Dermis blood vessel endothelial cell (primary cell): ENCODE measurements around the gene LBP. TPM values are rescaled to one million over a fixed set of nuclear protein-coding genes. Genes with fewer than 3 reads are reported as not detected.
"Not testable (repeated sequence)": the region's sequence is repeated elsewhere in the genome, so short reads cannot be mapped to it uniquely, and the experiment has no call there.

Experiments used
- DNase-seq: peaks from one replicate; pipeline ENCODE4 v3.0.0; 2010
- total RNA-seq: library from RNA; depleted of rRNA; stranded (reverse); fragments of >200 nt; gene quantifications from 2 replicates; pipeline ENCODE4 v1.2.3, GENCODE V29; 2014

The LBP gene
- total RNA-seq, 1 donor from 2014 or later, result not detected

DNA sequence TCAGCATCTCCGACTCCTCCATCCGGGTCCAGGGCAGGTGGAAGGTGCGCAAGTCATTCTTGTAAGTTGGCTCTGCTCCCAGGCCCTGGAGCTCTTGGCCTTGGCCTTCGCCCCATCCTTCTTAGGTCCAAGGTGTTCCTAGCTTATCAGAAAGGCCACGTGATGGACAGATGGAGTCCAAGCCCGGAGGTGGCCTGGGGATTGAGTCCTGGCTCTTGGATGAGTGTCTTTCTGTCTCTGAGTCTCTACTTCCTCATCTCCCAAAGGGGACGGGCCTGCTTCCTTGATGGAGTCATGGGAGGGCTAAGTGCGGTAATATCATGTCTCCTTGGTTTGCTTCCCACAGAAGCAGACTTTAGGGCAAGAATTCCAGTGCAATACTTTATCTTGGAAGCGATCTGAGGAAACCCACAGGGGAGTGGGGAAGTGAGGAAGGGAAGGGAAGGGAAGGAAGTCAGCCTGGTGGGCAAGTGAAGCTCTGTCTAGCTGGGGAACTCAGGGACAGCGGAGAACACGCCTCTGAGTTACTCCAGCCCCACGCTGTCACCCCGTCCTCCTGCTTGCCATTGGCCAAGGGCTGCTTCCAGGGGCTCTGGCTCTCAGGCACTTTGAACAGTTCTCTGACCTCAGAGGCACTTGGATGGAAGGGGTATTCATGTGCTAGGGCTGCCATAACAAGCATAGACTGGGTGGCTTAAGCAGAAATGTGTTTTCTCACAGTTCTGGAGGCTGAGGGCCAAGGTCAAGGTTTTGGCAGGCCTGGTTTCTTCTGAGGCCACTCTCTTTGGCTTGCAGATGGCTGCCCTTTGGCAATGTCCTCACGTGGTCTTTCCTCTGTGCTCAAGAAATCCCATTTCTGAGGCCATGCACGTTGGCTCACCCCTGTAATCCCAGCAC is 4.8 kb downstream of the LBP start:
- no peak for DNase-seq

- DNase-seq, result peak; percentile 15
These were observed 7.0 kb downstream of the LBP start for GRCh38 chr20:38353316-38353715.

DNA sequence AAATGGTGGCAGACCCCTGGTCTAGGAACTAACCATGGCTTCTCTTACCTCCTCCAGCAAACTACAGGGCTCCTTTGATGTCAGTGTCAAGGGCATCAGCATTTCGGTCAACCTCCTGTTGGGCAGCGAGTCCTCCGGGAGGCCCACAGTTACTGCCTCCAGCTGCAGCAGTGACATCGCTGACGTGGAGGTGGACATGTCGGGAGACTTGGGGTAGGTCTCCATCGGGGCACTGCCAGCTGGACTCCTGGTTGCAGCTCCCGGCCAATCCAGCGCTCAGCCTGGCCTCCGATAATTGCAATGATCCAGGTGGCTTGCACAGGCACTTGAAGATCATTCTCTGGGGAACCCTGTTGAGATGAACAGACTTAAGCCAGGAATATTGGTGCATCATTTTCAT is 7.9 kb downstream of the LBP start:
- no peak for DNase-seq

- DNase-seq, result no peak
These were observed 9.1 kb downstream of the LBP start for GRCh38 chr20:38355161-38356012.

GRCh38 chr20:38357653-38358207 is 11.4 kb downstream of the LBP start:
- DNase-seq, result no peak

DNA sequence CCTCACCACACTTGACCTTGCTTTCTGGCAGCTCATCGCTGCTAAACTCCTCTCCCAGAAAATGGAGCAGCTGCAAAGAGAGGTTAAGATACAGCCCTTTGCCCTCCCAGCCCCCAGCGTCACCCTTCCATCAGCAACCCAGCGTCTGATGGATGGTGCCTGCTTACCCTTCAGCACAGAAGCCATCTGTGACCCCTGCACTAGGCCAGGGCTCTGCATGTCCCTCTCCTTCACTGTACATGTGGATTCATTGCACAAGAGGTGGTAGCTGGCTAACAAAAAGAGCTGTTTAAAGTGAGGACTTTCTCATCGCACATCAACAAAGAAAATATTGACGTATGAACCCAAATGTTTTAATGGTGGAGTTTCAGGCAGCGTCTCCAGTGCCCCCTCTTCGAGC is 12.3 kb downstream of the LBP start:
- no peak for DNase-seq

DNA sequence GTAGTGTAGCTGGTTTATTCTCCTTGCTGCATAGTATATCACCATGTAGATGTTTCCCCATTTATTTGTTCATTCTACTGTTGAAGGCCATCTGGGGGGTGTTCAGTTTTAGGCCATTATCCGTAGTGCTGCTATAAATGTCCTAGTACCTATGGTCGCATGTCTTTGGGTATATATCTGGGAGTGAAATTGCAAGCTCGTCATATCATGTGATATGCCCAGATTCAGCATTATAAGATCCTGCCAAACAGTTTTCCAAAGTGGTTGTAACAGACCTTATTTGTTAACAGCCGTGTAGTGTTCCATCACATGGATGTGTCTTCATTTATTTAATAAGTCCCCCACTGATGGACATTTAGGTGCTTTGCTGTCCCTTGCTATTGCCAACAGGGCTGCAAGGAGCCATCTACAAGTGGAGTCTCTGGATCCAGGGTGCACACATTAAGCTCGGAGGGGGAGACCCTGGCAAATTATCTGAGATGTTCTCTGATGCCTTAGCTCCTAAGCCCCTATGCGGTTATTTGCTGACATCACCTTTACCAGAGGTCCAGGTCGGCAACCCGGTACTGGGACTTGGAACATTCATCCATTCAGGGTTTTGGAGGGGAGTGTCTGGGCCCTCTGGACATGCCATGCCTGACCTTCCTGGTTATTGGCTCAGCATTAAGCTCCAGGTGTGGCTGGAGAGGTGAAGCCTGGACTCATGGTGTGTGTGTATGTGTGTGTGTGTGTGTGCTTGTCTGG is 16.9 kb downstream of the LBP start:
- DNase-seq, result no peak

DNA sequence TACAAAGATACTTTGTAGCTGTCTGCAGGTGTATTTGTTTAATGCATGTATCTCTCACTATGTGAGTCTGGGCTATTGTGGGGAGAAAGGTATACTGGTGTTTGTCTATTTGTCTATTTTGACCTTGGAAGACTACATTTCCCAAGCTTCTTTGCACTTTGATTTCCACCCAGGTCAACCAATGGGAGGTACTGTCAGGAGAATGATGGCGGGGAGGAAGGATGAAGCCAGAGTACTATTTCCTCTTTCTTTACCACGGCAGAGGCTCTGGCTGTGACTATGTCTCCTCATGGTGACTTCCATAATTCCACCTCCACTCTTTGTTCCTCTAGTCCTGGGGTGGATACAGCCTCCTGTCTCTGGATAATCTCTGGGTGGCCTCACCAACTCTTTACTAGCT is 23.1 kb downstream of the LBP start:
- peak; percentile 44 for DNase-seq

DNA sequence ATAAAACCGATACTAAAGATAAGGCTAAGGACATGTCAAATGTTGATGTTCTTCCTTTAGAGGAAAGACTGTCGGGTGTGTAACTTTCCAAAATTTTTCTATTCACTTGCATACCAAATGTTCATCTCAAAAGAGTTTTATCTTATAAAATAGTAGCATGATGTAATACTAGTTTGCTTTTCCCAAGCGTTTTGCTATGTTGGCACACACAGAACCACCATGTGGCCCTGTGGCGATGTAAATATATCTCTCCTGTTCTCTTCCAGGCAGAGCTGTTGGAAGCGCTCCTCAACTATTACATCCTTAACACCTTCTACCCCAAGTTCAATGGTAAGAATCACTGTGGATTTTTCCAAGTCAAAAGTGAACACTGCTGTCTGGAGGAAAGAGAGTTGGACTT is 26.5 kb downstream of the LBP start:
- DNase-seq, result no peak

DNA sequence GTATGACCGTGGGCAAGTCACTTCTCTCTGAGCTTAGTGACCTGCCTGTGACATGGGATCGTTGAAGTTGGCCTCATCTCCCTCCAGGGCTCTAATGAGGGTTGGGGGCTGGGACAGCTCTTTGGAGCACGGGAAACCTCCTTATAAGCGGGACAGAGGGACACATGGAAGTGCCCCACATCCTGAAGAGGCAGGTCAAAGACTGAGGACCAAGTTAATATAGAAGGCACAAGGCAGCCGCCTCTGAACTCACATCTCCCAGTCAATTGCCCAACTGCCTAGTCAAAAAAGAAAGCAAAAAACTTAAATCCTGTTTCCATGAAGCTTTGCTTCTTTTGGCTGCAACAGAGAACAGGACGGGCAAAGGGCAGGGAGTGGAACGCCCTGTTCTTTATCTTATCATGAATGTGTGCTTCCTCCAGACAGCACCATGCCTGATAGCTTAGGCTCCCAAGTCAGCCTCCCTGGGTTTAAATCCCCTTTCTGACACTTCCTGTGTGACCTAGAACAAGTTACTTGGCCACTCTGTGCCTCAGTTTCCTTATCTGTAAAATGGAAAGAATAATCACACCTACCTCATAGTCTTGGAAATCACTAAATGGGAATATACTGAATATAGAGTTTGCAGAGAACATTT is 27.1 kb downstream of the LBP start:
- DNase-seq, result peak; percentile 5

DNA sequence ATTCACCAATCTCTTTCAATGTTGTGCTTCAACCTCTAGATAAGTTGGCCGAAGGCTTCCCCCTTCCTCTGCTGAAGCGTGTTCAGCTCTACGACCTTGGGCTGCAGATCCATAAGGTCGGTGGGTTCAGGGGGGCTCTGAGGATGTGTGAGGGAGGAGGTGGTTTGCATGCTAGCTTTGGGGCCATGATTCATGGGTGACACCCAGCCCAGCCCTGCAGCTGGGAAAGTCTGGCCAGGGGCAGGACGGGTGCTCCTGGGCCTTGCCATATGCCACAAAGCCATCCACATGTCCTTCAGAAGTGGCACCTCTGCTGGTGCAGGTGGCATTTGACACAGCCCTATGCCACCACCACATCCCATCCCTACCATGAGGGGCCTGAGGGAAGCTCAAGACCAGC is 27.6 kb downstream of the LBP start:
- DNase-seq, result no peak

GRCh38 chr20:38377039-38377685 is 30.9 kb downstream of the LBP start:
- no peak for DNase-seq

DNA sequence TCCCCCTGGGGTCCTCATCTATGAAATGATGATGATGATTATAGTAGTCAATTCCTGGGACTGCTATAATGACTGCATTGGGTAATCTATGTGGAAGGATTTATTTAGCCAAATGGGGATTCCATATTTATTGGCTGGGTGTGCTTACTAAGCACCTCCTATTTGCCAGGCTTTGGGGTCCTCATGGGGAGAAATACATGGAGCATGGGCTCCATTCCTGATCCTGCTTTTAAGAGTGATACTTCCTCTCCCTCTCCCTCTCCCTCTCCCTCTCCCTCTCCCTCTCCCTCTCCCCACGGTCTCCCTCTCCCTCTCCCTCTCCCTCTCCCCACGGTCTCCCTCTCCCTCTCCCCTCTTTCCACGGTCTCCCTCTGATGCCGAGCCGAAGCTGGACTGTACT is 31.6 kb downstream of the LBP start:
- not testable (repeated sequence) for DNase-seq

DNA sequence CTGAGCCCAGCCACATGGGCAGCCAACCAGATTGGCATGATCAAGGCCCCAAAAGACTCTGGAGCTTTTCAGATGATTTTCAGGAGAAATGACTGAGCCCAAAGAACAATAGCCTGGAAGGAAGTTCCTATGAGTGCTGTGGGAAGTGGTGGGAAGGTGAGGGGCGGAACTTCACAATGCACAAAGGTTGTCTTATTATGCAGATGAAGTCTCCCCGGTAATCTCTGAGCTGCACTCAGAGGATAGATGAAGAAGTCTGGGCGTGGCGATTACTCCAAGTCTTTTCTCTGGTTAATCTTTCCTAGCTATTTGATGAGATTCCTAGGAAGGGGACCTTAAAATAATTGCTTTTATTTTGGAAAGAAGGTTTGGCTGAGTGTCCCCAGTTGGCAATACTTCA is 36.9 kb downstream of the LBP start:
- DNase-seq, result peak; percentile 37

DNA sequence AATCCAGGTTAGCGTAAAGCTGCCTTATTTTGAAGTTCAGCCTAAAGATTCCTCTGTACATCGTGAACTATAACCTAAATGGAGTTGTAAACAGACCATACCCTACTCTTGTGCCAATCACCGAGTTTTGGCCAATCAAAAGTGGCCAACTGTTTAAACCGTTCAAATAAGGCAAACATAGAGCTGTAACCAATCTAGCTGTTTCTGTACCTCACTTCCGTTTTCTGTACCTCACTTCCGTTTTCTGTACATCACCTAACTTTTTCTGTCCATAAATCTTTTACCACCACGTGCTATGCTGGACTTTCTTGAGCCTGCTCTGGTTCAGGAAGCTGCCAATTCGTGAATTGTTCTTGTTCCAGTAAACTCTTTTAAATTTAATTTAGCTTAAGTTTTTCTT is 39.7 kb downstream of the LBP start:
- no peak for DNase-seq

- DNase-seq, result no peak
These were observed 40.6 kb downstream of the LBP start for GRCh38 chr20:38386851-38387250.

GRCh38 chr20:38387953-38388352 is 41.7 kb downstream of the LBP start:
- DNase-seq, result no peak

DNA sequence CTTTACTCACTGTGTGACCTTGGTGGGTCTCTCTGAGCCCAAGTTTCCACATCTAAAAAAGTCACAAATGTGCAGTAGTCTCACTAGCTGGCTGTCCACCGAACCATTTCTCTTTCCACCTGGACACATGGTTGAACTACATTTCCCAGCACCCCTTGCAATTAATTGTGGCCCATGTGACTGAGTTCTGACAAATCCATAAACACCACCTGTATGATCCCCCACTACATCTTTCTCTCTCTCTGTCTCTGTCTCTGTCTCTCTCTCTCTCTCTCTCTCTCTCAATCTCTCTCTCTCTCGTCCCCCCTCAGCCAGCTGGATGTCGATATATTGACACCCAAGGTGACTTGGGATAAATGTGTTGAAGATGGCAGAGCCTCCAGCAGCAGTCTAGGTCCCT is 46.1 kb downstream of the LBP start:
- DNase-seq, result no peak

GRCh38 chr20:38393259-38393658 is 47.0 kb downstream of the LBP start:
- DNase-seq, result no peak

DNA sequence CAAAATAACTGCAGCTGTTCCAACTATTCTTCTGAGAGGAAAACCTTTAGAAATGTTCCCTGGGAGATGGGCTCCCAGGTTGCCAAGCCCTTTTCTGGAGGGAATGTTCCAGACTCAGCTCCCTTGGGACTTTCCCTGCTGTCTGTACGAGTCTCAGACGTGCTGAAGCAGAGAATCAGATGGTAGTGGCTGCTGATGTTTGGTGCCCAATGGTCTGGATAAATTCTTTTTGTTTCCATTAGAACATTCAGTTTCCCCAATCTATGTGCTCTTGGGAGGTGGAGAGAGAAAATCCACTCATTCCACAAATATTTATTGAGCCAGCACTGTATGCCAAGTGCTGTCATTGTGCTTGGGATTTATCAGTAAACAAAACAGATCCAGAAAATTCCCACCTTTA is 48.9 kb downstream of the LBP start:
- no peak for DNase-seq

DNA sequence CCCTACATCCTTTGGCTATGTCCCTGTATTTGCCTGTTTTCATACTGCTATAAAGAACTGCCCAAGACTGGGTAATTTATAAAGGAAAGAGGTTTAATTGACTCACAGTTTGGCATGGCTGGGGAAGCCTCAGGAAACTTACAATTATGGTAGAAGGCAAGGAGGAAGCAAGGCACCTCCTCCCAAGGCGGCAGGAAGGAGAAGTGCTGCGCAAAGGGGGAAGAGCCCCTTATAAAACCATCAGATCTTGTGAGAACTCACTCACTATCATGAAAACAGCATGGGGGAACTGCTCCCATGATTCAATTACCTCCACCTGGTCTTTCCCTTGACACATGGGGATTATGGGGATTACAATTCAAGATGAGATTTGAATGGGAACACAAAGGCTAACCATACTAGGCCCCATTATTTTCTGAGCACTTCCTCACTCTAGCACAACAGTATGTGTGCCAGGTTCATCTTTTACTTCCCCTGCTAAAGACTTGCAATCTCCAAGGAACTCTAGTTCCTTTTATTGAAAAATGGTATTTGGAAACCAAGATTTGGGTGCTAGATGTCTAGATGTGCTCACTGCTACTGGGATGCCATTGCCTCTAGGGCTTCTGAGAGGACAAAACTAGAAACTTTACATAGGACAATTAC is 49.6 kb downstream of the LBP start:
- DNase-seq, result not testable (repeated sequence)
